CD4-positive, alpha-beta T cell (primary cell): ENCODE data around the gene RYR2. TPM values are rescaled to one million over a fixed set of nuclear protein-coding genes. Genes with fewer than 3 reads are reported as not detected.
"Not testable (repeated sequence)": the region's sequence is repeated elsewhere in the genome, so short reads cannot be mapped to it uniquely, and the experiment has no call there.

Source experiments
- ATAC-seq: fragments of 200-7000 bp; cut with Tn5 transposase; one replicate; pipeline ENCODE4 v1.10.0; 2022; ENCODE audit warnings: mild to moderate bottlenecking; ENCODE audit not compliant: poor library complexity
- CTCF ChIA-PET: fragments of 350-600 bp; sonication (Branson Sonifier 250); formaldehyde crosslinking; loops from one replicate; lab custom pipeline; 2021; ENCODE audit warnings: antibody characterized with exemption, inconsistent platforms; lab: Charles Lee
- POLR2A ChIA-PET: fragments of 350-600 bp; sonication (Branson Sonifier 250); formaldehyde crosslinking; loops from one replicate; lab custom pipeline; 2021; ENCODE audit warnings: antibody characterized with exemption, inconsistent platforms; lab: Charles Lee
- DNase-seq, 14 experiments: peaks; one replicate each; pipeline ENCODE4 v3.0.0-alpha.2; 2013 to 2020; ENCODE audit warnings: mixed read lengths in 2 of 14
- H3K27ac ChIP-seq, 2 donors: one replicate each; pipeline versions ENCODE4 v1.5.1 to v1.7.0; 2013; ENCODE audit warnings: low read length in 2 of 2, low read depth in 1 of 2, mild to moderate bottlenecking in 1 of 2
- H3K27me3 ChIP-seq, 2 experiments: 1 replicate in 1 of 2; 2 replicates in 1 of 2; pipeline versions ENCODE4 v1.6.1 to v1.7.0; 2013; ENCODE audit warnings: low read length in 2 of 2, control low read depth in 1 of 2, mild to moderate bottlenecking in 1 of 2, moderate library complexity in 1 of 2; ENCODE audit not compliant: insufficient read depth in 2 of 2, control insufficient read depth in 1 of 2
- H3K36me3 ChIP-seq: one replicate; pipeline ENCODE4 v1.6.1; 2013; ENCODE audit warnings: low read length, control low read depth; ENCODE audit not compliant: insufficient read depth
- H3K4me1 ChIP-seq: one replicate; pipeline ENCODE4 v1.6.1; 2013; ENCODE audit warnings: low read length, control low read depth; ENCODE audit not compliant: insufficient read depth
- H3K4me3 ChIP-seq: one replicate; pipeline ENCODE4 v1.5.1; 2013; ENCODE audit warnings: mild to moderate bottlenecking, low read length, moderate library complexity
- H3K9me3 ChIP-seq, 2 experiments: 1 replicate in 1 of 2; 2 replicates in 1 of 2; pipeline versions ENCODE4 v1.6.1 to v1.7.0; 2013; ENCODE audit warnings: low read length in 2 of 2, mild to moderate bottlenecking in 2 of 2, control low read depth in 1 of 2, moderate library complexity in 1 of 2; ENCODE audit not compliant: control insufficient read depth in 1 of 2, insufficient read depth in 1 of 2
- H3K27ac Mint-ChIP-seq: one replicate; pipeline ENCODE4 v1.8.0; 2020; ENCODE audit warnings: mixed read lengths
- H3K27me3 Mint-ChIP-seq: one replicate; pipeline ENCODE4 v1.8.0; 2021; ENCODE audit warnings: mixed read lengths
- H3K36me3 Mint-ChIP-seq: one replicate; pipeline ENCODE4 v1.8.0; 2021; ENCODE audit warnings: low read depth, mixed read lengths
- H3K4me1 Mint-ChIP-seq: one replicate; pipeline ENCODE4 v1.8.0; 2021; ENCODE audit warnings: low read depth, mixed read lengths
- H3K4me3 Mint-ChIP-seq: one replicate; pipeline ENCODE4 v1.8.0; 2020; ENCODE audit warnings: mild to moderate bottlenecking, mixed read lengths
- H3K9me3 Mint-ChIP-seq: one replicate; pipeline ENCODE4 v1.8.0; 2020; ENCODE audit warnings: mixed read lengths
- intact Hi-C, 2 experiments: fragments of 100-400 bp; cut with DNase I in 1 of 2; cut with micrococcal nuclease in 1 of 2; formaldehyde crosslinking; loops; one replicate each; pipeline versions ENCODE4 v1.15.1 to v1.9.0; 2023 to 2025; cut with DNase I, micrococcal nuclease
- total RNA-seq, 174 experiments: library from RNA in 2 of 174; stranded (reverse) in 2 of 174; gene quantifications; one replicate each; pipeline ENCODE4 v1.2.3 and lab custom pipeline; 2021 to 2026
- TF ChIP-seq, protein P1 (sequence below): fragments of 200-600 bp; IDR thresholded peaks from one replicate; pipeline ENCODE4 v1.8.0; 2022; ENCODE audit warnings: antibody characterized with exemption, mild to moderate bottlenecking

RYR2 gene
- total RNA-seq, 2 experiments from 2014 or later: not detected

DNA sequence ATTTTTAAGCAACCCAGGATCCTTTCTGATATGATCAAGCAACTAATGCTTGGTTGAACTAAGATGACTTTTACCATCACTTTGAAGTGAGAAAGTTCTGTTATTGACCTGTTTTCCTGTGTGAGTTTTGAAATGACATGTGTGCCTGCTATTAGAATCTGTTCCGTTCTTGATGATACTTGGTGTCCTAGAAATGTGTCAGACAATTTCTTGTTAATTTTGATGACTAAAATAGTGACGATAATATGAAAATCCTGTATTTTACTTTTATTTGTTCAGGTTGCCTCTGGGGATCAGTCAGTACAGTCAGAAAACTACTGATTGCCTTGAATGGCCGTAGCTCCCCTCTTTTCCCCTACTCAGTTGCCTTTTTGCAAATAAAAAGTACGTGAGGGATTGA, 228.0 kb downstream of the RYR2 start:
- POLR2A ChIA-PET: no interaction called here
- Histone ChIP-seq H3K4me1 (no peaks in the 10 kb centered on the region), H3K27ac (no peak overlapping the region), H3K27me3 (no peaks in the 10 kb centered on the region), H3K4me3 (no peak overlapping the region), H3K36me3 (no peaks in the 10 kb centered on the region), H3K9me3 (no peaks in the 10 kb centered on the region)
- no peaks in the 10 kb centered on the region for H3K9me3 Mint-ChIP-seq
- ATAC-seq (no peak), DNase-seq (no peak)
- no peaks in the 10 kb centered on the region for H3K4me1 Mint-ChIP-seq
- CTCF ChIA-PET: no interaction called here
- no peaks in the 10 kb centered on the region for H3K27me3 Mint-ChIP-seq
- no peak overlapping the region for H3K4me3 Mint-ChIP-seq
- intact Hi-C loops: no loop called here
- H3K27ac Mint-ChIP-seq: no peak overlapping the region
- H3K36me3 Mint-ChIP-seq: no peaks in the 10 kb centered on the region
- TF ChIP-seq, protein P1, sequence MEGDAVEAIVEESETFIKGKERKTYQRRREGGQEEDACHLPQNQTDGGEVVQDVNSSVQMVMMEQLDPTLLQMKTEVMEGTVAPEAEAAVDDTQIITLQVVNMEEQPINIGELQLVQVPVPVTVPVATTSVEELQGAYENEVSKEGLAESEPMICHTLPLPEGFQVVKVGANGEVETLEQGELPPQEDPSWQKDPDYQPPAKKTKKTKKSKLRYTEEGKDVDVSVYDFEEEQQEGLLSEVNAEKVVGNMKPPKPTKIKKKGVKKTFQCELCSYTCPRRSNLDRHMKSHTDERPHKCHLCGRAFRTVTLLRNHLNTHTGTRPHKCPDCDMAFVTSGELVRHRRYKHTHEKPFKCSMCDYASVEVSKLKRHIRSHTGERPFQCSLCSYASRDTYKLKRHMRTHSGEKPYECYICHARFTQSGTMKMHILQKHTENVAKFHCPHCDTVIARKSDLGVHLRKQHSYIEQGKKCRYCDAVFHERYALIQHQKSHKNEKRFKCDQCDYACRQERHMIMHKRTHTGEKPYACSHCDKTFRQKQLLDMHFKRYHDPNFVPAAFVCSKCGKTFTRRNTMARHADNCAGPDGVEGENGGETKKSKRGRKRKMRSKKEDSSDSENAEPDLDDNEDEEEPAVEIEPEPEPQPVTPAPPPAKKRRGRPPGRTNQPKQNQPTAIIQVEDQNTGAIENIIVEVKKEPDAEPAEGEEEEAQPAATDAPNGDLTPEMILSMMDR: no peak

DNA sequence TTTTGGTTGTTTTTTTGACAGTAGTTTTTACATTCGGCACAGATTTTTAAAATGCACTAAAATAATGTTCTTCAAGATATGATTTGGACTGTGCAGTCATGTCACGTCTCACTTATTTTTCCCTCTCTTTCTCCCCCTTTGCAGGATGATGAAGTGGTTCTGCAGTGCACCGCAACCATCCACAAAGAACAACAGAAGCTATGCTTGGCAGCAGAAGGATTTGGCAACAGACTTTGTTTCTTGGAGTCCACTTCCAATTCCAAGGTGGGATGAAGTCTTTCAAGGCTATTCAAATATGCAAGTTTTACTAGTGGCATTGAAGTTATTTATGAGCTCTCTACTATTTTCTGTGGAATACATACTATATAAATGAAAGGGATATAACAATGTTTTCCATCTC, 228.4 kb downstream of the RYR2 start:
- Histone ChIP-seq H3K9me3 (no peaks in the 10 kb centered on the region), H3K4me3 (no peak overlapping the region), H3K27ac (no peak overlapping the region), H3K27me3 (no peaks in the 10 kb centered on the region), H3K4me1 (no peaks in the 10 kb centered on the region), H3K36me3 (no peaks in the 10 kb centered on the region)
- H3K36me3 Mint-ChIP-seq: no peaks in the 10 kb centered on the region
- intact Hi-C loops: no loop called here
- no peak overlapping the region for H3K27ac Mint-ChIP-seq
- no peak for ATAC-seq
- no peaks in the 10 kb centered on the region for H3K4me1 Mint-ChIP-seq
- H3K27me3 Mint-ChIP-seq: no peaks in the 10 kb centered on the region
- POLR2A ChIA-PET: no interaction called here
- no peak overlapping the region for H3K4me3 Mint-ChIP-seq
- CTCF ChIA-PET: no interaction called here
- H3K9me3 Mint-ChIP-seq: no peaks in the 10 kb centered on the region
- TF ChIP-seq, protein P1: no peak
- no peak for DNase-seq

DNA sequence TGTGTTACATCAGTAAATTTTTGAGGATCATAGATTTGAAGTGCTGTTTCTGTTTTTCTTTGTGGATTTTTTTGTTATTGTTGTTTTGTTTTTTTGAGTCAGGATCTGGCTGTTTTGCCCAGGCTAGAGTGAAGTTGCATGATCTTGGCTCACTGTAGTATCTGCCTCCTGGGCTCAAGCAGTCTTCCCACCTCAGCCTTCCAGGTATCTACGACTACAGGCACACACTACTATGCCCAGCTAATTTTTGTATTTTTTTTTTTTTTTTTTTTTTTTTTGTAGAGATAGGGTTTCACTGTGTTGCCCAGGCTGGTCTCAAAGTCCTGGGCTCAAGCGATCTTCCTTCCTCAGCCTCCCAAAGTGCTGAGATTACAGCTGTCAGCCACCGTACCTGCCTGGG, 236.0 kb downstream of the RYR2 start:
- H3K4me3 Mint-ChIP-seq, DNase-seq, H3K27ac Mint-ChIP-seq, CTCF ChIA-PET, ATAC-seq, H3K9me3 ChIP-seq, H3K27ac ChIP-seq, H3K4me3 ChIP-seq, H3K36me3 Mint-ChIP-seq, H3K4me1 ChIP-seq, POLR2A ChIA-PET, H3K9me3 Mint-ChIP-seq, intact Hi-C loops, H3K36me3 ChIP-seq, H3K4me1 Mint-ChIP-seq, H3K27me3 ChIP-seq, H3K27me3 Mint-ChIP-seq: not testable (repeated sequence)

DNA sequence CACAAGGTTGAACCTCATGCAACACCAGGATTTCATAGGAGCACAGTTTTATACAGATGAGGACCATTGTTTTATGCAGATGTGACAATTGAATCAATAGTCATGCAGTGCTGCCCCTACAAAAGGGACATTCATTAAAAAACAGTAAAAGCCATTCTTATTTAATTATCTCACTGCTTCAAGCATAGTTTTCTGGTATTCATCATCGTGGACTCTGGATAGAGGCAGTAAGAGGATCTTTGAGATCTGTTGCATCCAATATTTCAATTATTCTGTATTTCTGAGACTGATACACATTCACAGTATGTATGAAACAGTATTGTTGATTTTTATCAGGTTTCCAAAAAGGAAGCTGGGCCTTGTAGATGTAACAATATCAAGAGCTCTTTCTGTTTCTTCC, 237.6 kb downstream of the RYR2 start:
- H3K4me3 Mint-ChIP-seq: no peak overlapping the region
- no peaks in the 10 kb centered on the region for H3K4me1 Mint-ChIP-seq
- DNase-seq (no peak), ATAC-seq (no peak)
- H3K27me3 Mint-ChIP-seq: no peaks in the 10 kb centered on the region
- H3K4me1 ChIP-seq: no peaks in the 10 kb centered on the region
- ChIA-PET POLR2A (no interaction called here), CTCF (no interaction called here)
- intact Hi-C loops: no loop called here
- no peak overlapping the region for H3K27ac Mint-ChIP-seq
- TF ChIP-seq, protein P1: no peak
- H3K36me3 Mint-ChIP-seq: no peaks in the 10 kb centered on the region
- no peaks in the 10 kb centered on the region for H3K9me3 Mint-ChIP-seq
- no peaks in the 10 kb centered on the region for H3K27me3 ChIP-seq
- H3K4me3 ChIP-seq: no peak overlapping the region
- H3K36me3 ChIP-seq: no peaks in the 10 kb centered on the region
- peaks cover 0 to 3% of the 10 kb centered on the region in 2 experiments for H3K9me3 ChIP-seq
- H3K27ac ChIP-seq: no peak overlapping the region
